ENCODE data around the gene FSIP1. TPM values are rescaled to one million over a fixed set of nuclear protein-coding genes. Genes with fewer than 3 reads are reported as not detected.
"Not testable (repeated sequence)": the region's sequence is repeated elsewhere in the genome, so short reads cannot be mapped to it uniquely, and the experiment has no call there.

FSIP1 gene
- total RNA-seq, 6 experiments from 2014 or later, result 0.07 to 0.74 (median 0.35) TPM; not detected in 1

DNA sequence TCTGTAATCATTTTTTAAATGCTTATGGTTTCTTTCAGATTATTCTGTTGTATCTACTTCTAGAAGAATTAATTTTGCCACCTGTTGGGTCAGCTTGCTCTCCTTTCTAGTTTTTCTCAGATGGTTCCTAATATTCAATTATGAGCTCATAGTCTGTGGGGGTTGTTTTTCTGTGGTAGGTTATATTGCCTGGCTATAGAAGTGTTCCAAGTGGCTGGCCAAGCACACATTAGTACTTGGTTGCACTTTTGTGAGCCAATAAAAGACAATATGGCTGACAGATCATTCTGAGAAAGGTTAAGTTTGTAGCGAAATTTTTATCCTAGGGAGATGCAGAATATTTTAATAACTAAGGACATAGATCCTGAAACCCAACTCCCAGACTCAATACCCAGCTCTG, 31.8 kb upstream of the FSIP1 start:
- DNase-seq (no peak), ATAC-seq (no peak)
- no peaks in the 10 kb centered on the region for H3K36me3 ChIP-seq
- TF ChIP-seq CTCF (IDR thresholded peaks at IDR 0.05) (no peak), POLR2A (IDR thresholded peaks at IDR 0.05) (no peak)
- H3K27me3 ChIP-seq, result no peaks in the 10 kb centered on the region
- WGBS (ENCODE audit: insufficient coverage, low coverage, low lambda C conversion rate, missing lambda C conversion rate), result 73% methylated on average over 1 of the region's 1 CpG
- no peaks in the 10 kb centered on the region for H3K9me3 ChIP-seq
- H3K4me1 ChIP-seq, result no peaks in the 10 kb centered on the region
- H3K4me3 ChIP-seq, result no peak overlapping the region
- intact Hi-C loops (cut with DNase I), result no loop called here
- no peak overlapping the region for H3K27ac ChIP-seq

GRCh38 chr15:39812651-39813050, 30.0 kb upstream of the FSIP1 start:
- DNase-seq; ATAC-seq; H3K9me3 ChIP-seq; H3K4me1 ChIP-seq; H3K27me3 ChIP-seq; H3K36me3 ChIP-seq; H3K27ac ChIP-seq; H3K4me3 ChIP-seq; intact Hi-C loops (cut with DNase I): not testable (repeated sequence)
- 100% methylated on average over 2 of the region's 3 CpGs for WGBS (ENCODE audit: insufficient coverage, low coverage, low lambda C conversion rate, missing lambda C conversion rate)

DNA sequence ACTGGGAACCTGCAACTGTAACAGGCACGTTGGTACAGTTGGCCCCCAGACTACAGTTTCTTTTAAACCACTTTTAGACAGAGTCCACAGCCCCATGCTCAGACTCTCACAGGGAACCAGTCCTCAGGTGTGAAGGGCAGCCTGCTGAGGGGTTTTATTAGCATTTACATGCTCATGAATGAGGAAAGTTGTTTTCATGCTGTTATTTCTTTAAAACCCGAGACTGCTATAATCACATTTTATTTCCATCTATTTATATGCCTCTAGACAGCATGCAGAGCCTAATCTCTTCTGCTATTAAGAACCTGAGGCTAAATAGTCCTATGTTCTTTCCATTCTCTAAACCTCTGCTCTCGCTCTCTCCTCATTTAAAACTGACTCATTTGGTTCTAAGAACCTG, 26.3 kb upstream of the FSIP1 start:
- Histone ChIP-seq H3K9me3 (no peaks in the 10 kb centered on the region), H3K36me3 (no peaks in the 10 kb centered on the region), H3K27me3 (no peaks in the 10 kb centered on the region), H3K4me3 (no peak overlapping the region), H3K27ac (no peak overlapping the region), H3K4me1 (peaks cover 0 to 5% (median 0%) of the 10 kb centered on the region in 4 donors)
- no peak for TF ChIP-seq POLR2A (IDR thresholded peaks at IDR 0.05)
- TF ChIP-seq CTCF (IDR thresholded peaks at IDR 0.05), result no peak
- intact Hi-C loops (cut with DNase I), result no loop called here
- ATAC-seq, result no peak
- WGBS (ENCODE audit: insufficient coverage, low coverage, low lambda C conversion rate, missing lambda C conversion rate), result 68% methylated on average over 3 of the region's 3 CpGs
- no peak for DNase-seq

DNA sequence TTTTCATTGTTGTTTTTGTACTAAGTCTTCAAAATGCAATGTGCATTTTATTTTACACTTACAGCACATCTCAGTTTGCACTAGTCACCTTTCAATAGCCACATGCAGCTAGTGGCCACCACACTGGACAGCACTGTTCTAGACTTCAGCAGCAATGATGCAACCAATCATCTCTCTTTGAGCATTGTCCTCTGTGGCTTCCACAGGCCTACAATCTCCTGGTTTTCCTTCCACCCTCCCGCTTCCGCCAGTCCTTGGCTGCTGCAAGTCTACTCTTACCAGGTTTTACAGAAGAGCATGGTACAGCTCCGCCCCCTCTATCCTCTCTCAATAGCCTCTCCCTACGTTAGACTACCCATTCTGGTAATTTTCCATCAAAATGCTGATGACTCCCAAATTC, 25.1 kb upstream of the FSIP1 start:
- no peaks in the 10 kb centered on the region for H3K27me3 ChIP-seq
- H3K4me1 ChIP-seq, result peaks cover 0 to 5% (median 0%) of the 10 kb centered on the region in 4 donors
- intact Hi-C loops (cut with DNase I), result no loop called here
- H3K36me3 ChIP-seq, result no peaks in the 10 kb centered on the region
- ATAC-seq (no peak), DNase-seq (no peak)
- H3K9me3 ChIP-seq, result no peaks in the 10 kb centered on the region
- no peak for TF ChIP-seq POLR2A (IDR thresholded peaks at IDR 0.05)
- no peak overlapping the region for H3K27ac ChIP-seq
- WGBS (ENCODE audit: insufficient coverage, low coverage, low lambda C conversion rate, missing lambda C conversion rate), result 82% methylated on average over 4 of the region's 4 CpGs
- H3K4me3 ChIP-seq, result no peak overlapping the region

DNA sequence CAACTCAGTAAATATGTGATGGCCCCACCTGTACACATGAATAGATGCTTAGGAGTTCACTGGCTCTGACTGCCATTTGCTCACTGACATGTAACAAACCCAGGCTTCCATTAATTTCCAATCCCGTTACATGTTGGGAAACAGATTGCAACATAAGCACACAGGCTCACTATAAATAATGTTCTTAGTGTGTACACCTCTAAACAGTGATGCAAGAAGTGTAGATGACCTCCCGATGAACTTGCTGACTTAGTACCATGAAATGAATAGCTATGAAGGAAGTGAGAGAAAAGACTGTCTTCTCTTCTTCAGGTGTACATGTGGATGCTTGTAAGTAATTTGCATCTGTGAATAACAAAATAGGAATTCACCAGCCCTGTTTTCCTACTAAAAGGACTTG, 21.4 kb upstream of the FSIP1 start:
- H3K36me3 ChIP-seq, result no peaks in the 10 kb centered on the region
- no peak overlapping the region for H3K4me3 ChIP-seq
- no peak for TF ChIP-seq POLR2A (IDR thresholded peaks at IDR 0.05)
- no peak for TF ChIP-seq CTCF (IDR thresholded peaks at IDR 0.05)
- H3K27me3 ChIP-seq, result no peaks in the 10 kb centered on the region
- no peak overlapping the region for H3K27ac ChIP-seq
- DNase-seq (no peak), ATAC-seq (peak; percentile 76 to 89 (median 87))
- intact Hi-C loops (cut with DNase I), result no loop called here
- H3K4me1 ChIP-seq, result peaks cover 0 to 5% (median 0%) of the 10 kb centered on the region in 4 donors
- no peaks in the 10 kb centered on the region for H3K9me3 ChIP-seq
- 15% methylated on average over 2 of the region's 2 CpGs for WGBS (ENCODE audit: insufficient coverage, low coverage, low lambda C conversion rate, missing lambda C conversion rate)

DNA sequence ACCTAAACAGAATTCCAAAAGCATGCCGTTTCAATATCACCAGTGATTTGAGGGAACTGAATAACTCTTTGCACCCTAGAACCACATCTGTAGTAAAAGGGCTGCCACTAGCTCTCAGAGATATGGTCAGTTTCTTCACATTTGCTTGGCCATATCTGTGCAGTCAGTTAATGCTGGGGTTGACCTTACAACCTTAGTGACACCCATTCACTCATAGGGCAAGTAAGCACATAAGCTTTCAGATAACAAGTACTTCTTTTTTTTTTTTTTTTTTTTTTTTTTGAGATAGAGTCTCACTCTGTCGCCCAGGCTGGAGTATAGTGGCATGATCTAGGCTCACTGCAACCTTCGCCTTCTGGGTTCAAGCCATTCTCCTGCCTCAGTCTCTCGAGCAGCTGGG, 20.4 kb upstream of the FSIP1 start:
- Histone ChIP-seq H3K4me3 (no peak overlapping the region), H3K27me3 (no peaks in the 10 kb centered on the region), H3K4me1 (peaks cover 0 to 5% (median 0%) of the 10 kb centered on the region in 4 donors), H3K36me3 (no peaks in the 10 kb centered on the region), H3K9me3 (no peaks in the 10 kb centered on the region), H3K27ac (no peak overlapping the region)
- intact Hi-C loops (cut with DNase I), result no loop called here
- DNase-seq (no peak), ATAC-seq (no peak)
- WGBS (ENCODE audit: insufficient coverage, low coverage, low lambda C conversion rate, missing lambda C conversion rate), result 79% methylated on average over 4 of the region's 4 CpGs
- TF ChIP-seq CTCF (IDR thresholded peaks at IDR 0.05) (no peak), POLR2A (IDR thresholded peaks at IDR 0.05) (no peak)
